ENCODE results near the gene RCAN2. TPM values are rescaled to one million over a fixed set of nuclear protein-coding genes. Genes with fewer than 3 reads are reported as not detected.

The RCAN2 gene
- total RNA-seq, 1 donor from 2014 or later, result 17.0 TPM

DNA sequence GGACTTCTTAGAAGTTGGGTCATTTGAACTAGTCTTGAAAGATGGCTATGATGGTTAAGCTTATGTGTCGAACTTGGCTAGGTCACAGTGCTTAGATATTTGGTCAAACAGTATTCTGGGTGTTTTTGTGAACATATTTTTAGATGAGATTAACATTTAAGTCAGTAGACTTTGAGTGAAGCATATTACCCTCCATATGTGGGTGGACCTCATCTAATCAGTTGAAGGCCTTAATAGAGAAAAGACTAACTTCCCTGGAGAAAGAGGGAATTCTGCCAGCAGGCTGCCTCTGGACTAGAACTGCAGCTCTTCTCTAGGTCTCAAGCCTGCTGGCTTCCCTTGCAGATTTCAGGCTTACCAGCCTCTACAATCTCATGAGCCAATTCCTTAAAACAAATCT is 76.9 kb downstream of the RCAN2 start:
- Mint-ChIP-seq H3K4me1 (ENCODE audit: unreplicated experiment) (peaks cover 4% of the 10 kb centered on the region), H3K27ac (ENCODE audit: unreplicated experiment) (no peak overlapping the region), H3K9me3 (ENCODE audit: unreplicated experiment) (no peaks in the 10 kb centered on the region), H3K4me3 (ENCODE audit: unreplicated experiment) (no peak overlapping the region), H3K27me3 (ENCODE audit: unreplicated experiment) (no peaks in the 10 kb centered on the region), H3K36me3 (ENCODE audit: low read depth, unreplicated experiment) (no peaks in the 10 kb centered on the region)
- TF ChIP-seq, protein P1, sequence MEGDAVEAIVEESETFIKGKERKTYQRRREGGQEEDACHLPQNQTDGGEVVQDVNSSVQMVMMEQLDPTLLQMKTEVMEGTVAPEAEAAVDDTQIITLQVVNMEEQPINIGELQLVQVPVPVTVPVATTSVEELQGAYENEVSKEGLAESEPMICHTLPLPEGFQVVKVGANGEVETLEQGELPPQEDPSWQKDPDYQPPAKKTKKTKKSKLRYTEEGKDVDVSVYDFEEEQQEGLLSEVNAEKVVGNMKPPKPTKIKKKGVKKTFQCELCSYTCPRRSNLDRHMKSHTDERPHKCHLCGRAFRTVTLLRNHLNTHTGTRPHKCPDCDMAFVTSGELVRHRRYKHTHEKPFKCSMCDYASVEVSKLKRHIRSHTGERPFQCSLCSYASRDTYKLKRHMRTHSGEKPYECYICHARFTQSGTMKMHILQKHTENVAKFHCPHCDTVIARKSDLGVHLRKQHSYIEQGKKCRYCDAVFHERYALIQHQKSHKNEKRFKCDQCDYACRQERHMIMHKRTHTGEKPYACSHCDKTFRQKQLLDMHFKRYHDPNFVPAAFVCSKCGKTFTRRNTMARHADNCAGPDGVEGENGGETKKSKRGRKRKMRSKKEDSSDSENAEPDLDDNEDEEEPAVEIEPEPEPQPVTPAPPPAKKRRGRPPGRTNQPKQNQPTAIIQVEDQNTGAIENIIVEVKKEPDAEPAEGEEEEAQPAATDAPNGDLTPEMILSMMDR (IDR thresholded peaks at IDR 0.05; ENCODE audit: unreplicated experiment), result no peak
- DNase-seq (ENCODE audit: low spot score), result no peak

DNA sequence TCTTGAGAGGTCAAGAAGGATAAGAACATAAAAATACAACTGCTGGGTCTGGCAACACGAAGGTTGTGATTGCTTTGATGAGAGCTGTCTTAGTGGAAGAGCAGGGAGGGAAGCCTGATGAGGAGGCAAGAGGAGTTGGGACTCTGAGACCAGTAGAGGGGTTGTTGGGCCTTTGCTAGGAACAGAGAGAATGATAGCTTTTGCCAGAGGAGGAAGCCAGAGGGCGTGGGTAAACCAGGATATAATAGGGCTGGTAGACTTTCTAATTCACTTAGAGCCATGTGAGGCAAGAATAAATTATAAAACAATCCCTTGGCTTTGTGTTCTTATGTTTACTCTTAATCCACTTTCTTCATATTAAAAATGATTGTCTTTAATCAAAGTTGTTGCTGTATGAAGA is 78.6 kb downstream of the RCAN2 start:
- Mint-ChIP-seq H3K27me3 (ENCODE audit: unreplicated experiment) (no peaks in the 10 kb centered on the region), H3K4me3 (ENCODE audit: unreplicated experiment) (no peak overlapping the region), H3K36me3 (ENCODE audit: low read depth, unreplicated experiment) (no peaks in the 10 kb centered on the region), H3K27ac (ENCODE audit: unreplicated experiment) (no peak overlapping the region), H3K9me3 (ENCODE audit: unreplicated experiment) (no peaks in the 10 kb centered on the region), H3K4me1 (ENCODE audit: unreplicated experiment) (peaks cover 4% of the 10 kb centered on the region)
- TF ChIP-seq, protein P1 (IDR thresholded peaks at IDR 0.05; ENCODE audit: unreplicated experiment), result no peak
- DNase-seq (ENCODE audit: low spot score), result no peak

DNA sequence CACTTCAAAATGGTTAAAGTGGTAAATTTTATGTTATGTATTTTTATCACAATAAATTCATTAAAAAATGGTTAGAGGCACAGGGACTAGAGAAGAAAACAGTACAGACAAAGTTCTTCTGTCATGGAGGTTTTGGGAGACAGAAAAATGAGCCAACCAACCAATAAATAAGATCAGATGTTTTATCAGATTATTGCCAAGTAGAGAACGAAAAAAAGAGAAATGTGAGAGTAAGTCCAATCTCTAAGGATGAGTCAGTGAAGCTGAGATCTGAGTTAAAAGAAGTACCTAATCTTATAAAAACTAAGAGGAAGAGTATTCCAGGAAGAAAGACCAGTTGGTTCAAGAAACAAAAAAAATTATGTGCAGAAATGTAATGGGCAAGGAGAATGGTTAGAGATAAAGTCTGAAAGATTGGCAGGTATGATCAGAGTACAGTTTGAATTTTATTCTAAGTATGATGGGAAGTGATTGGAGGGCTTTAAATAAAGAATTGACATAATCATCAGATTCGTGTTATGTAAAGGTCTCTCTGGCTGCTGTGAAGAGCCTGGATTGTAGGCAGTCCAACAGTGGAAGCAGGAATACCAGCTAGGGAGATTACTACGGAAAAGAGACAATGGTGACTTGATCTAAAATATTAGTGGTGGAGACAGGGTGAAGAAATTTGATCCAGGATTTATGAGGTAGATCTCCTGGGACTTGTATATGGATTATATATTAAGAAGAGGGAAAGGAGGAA is 79.6 kb downstream of the RCAN2 start:
- H3K9me3 Mint-ChIP-seq (ENCODE audit: unreplicated experiment), result no peaks in the 10 kb centered on the region
- no peak overlapping the region for H3K4me3 Mint-ChIP-seq (ENCODE audit: unreplicated experiment)
- H3K27ac Mint-ChIP-seq (ENCODE audit: unreplicated experiment), result no peak overlapping the region
- DNase-seq (ENCODE audit: low spot score), result no peak
- peaks cover 4% of the 10 kb centered on the region for H3K4me1 Mint-ChIP-seq (ENCODE audit: unreplicated experiment)
- TF ChIP-seq, protein P1 (IDR thresholded peaks at IDR 0.05; ENCODE audit: unreplicated experiment), result no peak
- no peaks in the 10 kb centered on the region for H3K27me3 Mint-ChIP-seq (ENCODE audit: unreplicated experiment)
- H3K36me3 Mint-ChIP-seq (ENCODE audit: low read depth, unreplicated experiment), result no peaks in the 10 kb centered on the region

DNA sequence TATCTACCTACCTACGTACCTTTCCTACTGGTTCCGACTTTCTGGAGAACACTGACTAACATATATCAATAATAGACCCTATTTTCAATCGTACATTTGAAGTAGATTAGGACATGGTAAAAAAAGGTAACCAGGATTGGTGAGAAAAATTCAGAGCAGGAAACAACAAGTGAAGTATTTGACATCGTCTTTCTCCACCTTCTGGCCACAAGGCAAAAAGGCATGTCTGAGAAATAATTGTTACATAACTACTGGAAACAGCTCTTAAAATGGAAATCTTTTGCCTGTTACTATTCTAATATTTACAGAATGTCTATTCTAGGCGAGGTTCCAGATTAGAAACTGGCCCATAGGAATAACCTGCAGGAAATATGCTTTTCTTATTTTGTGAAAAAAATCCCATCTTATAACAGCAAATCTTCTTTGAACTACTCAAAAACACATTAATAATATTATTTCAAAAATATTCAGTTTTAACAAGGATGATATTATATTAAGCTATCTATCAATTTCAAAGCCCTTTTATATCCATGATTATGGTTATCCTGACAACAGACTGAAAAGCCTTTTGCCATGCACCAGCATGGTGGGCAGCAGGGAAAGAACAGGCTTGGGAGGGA is 80.8 kb downstream of the RCAN2 start:
- peak; percentile 12 for DNase-seq (ENCODE audit: low spot score)
- no peaks in the 10 kb centered on the region for H3K27me3 Mint-ChIP-seq (ENCODE audit: unreplicated experiment)
- H3K4me3 Mint-ChIP-seq (ENCODE audit: unreplicated experiment), result no peak overlapping the region
- H3K9me3 Mint-ChIP-seq (ENCODE audit: unreplicated experiment), result no peaks in the 10 kb centered on the region
- H3K27ac Mint-ChIP-seq (ENCODE audit: unreplicated experiment), result no peak overlapping the region
- peaks cover 4% of the 10 kb centered on the region for H3K4me1 Mint-ChIP-seq (ENCODE audit: unreplicated experiment)
- H3K36me3 Mint-ChIP-seq (ENCODE audit: low read depth, unreplicated experiment), result no peaks in the 10 kb centered on the region
- TF ChIP-seq, protein P1 (IDR thresholded peaks at IDR 0.05; ENCODE audit: unreplicated experiment), result peak; percentile 78
